ENCODE results near the gene PTPRM.

PTPRM gene

DNA sequence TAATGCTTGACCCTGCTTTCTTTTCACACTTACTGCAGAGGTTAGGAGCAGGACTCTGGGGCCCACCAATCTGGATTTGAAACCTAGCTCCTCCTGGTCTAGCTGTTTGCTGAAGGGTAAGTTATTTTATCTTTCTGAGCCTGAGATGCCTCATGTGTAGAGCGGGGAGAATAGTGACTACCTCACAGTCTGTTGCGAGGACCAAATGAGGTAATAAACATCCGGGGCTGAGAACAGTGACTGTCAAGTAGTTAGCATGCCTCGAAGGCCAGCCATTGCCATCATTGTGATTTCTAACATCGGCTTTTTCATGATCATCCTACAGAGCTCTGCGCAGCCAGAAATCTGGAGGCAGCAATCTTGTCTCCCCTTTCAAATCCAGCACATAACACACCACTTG is 32.9 kb downstream of the PTPRM start:
- DNase-seq (ENCODE audit: low read depth in 2 of 2), result no peak

DNA sequence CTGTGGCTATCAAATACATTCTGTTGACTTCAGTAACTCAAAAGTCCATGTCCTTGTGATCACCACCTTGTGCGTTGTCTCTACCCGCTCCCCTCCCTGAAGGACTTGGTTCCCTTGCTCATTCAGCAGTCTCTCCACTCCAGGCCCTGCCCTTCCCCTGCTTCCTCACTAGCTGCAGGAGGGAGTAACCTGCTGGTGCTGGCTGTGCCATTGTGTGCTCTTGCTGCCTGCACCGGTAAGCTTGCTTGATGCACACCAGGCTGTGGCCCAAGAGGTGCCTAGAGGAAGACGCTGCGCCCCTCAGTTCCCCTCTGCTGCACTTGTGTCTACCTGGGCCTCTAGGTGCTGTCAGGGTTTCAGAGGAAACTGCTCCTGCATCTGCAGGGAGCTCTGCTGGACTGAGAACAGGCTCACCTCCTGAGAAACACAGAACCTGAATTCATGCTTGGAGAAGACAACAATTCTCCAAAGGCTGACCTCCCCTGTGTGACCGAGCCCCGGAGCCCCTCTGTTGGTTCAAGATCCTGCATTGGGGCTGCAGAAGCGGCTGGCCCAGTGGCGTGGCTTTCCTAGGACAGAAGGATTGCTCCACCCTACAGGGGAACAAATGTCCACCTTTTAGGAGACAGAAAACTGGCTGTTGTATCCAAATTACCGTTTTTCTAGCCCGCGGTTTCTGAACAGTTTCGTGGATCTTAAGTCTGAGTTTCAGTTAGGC is 33.6 kb downstream of the PTPRM start:
- DNase-seq (ENCODE audit: low read depth in 2 of 2), result no peak

DNA sequence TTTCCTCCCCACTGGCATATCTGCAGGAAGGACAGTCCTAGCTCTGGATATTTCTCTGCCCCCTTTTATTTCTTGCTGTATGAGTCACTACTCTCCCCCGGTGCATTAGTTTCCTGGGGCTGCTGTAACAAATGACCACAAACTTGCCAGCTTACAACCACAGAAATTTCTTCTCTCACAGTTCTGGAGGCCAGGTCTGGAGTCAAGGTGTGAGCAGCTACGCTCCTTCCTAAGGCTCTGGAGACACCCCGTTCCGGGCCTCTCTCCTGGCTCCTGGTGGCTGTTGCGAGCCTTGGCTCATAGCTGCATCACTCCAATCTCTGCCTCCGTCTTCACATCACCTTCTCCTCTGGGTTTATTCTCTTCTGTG is 34.1 kb downstream of the PTPRM start:
- no peak for DNase-seq (ENCODE audit: low read depth in 2 of 2)

DNA sequence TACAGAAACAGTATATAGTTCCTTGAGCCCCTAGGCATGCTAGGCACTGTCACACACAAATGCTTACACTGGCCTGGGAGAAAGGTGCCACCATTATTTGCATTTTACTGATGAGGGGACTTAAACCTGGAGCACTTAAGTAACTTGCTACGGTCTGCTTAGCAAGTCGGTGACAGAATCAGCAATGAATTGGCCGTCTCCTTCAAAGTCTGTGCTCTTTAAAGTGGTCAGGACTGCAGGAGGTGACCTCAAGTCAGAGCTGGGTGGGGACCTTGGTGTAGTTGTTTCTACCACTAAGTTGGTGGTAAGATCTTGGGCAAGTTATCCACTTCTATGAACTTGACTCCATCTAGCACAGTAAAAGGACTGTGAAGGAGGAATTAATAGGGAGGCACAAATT is 34.8 kb downstream of the PTPRM start:
- DNase-seq (ENCODE audit: low read depth in 2 of 2), result no peak

DNA sequence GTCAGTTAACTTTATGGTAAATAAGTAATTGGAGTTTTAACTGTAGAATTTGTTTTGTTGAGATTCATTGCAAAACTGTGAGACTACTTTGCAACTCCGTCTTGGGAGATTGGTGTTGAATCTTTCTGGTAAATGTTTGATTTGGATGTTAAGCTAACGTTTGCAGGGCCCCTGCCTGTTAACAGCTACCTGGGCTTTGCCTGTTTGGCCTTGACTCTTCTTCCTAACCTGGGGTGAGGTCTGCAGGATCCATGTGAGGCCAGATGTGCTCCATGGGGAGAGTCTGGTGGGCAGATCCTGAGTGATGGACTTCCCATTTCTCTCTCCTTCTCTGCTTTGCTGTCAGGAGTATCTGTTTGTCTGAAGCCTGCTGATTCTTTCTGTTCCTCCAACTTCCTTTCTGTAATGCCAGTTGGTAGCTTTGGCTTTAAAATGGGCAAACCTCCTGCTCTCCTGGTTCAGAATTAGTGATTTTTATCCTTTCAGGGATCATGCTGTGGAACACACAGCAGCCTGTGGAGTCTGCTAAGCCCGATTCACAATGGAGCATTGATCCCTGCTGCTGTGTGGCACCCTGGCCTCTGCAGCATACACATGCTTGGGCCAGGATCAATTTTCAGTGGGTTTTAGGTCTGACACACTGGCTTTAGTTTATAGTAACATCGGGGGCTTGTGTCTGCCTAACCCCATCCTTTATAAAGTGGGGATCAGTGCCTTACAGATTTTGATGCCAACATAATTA is 36.3 kb downstream of the PTPRM start:
- DNase-seq (ENCODE audit: low read depth in 2 of 2), result no peak

DNA sequence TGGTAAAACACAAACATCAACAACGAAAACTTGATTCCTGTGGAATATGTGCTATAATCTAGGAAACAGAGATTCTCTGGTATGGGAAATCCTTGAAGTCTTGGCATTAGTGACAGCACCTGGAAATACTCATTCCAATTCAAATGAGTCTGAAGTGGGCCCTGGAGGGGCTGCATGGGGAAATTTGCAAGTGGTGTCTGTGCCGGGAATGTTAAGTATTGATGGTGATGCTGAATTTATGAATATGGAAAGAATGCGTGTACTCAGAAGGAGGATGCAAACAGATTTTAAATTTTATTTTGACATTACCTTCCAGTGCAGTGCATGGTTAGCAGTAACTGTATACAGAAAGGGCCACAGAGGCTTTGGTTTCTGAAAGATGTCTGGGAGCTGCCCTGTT is 37.2 kb downstream of the PTPRM start:
- DNase-seq (ENCODE audit: low read depth in 2 of 2), result no peak

DNA sequence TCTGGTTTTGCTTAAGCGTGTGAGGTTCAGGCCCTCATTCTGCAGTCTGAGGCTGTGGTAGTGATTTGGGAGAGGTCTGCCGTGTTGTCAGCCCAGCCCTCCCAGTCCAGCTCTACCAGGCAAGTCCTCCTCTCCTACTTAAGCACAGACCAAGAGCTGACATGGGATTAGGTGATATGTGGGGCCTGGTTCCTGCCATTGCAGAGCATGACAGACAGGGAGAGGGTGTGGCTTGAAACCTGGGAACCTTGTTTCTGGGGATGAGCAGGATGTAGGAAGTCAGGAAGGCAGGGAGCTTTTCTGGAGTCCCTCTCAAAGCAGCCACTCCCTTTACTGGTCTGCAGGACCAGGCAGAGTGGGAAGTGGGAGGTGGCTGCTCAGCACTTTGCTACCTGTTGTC is 38.6 kb downstream of the PTPRM start:
- DNase-seq (ENCODE audit: low read depth in 2 of 2), result no peak

DNA sequence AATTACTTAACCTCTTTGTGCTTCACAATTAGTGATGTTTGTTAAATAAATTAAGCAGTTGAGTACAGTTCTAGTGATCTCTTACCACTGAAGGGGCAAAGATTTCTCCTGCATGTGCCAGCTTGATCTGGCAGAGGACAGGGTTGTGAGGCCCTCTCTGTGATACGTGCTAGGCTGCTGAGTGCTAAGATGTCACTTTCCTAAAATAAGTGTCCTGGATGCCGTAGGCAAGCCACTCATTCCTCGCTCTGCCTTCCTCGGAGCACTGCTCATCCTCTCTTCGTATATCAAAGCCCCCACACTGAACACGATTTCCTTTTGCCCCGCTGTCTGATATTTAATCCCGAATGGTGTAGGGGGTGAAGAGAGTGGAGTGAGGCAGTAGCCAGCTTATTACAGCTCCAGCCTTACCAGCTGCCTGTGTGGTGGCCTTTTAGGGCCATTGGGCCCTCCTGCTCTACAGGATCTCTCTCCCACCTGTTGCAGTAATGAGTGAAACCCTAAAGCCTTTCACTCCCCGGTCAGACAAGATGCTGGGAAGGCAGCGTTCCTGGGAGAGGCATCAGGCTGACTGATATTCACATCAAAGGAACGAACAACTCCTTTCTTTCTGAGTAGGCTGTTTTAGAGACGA is 40.5 kb downstream of the PTPRM start:
- DNase-seq (ENCODE audit: low read depth in 2 of 2), result no peak

DNA sequence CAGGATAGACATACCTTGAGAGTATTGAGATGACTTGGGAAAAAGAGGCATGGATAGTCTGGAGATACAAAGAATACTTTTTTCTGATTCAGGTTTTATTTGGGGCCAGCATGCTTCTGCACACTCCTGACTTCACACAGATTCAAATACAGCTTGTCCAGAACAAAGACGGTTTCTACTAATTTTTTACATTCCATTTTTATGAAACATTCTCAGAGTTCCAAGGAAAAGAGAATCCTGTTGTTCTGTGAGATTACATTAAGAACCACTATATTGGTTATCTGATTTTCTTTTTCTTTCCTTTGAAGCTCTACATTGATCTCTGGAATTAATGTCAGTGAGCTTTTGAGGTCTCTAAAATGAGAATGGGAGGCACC is 41.0 kb downstream of the PTPRM start:
- no peak for DNase-seq (ENCODE audit: low read depth in 2 of 2)

DNA sequence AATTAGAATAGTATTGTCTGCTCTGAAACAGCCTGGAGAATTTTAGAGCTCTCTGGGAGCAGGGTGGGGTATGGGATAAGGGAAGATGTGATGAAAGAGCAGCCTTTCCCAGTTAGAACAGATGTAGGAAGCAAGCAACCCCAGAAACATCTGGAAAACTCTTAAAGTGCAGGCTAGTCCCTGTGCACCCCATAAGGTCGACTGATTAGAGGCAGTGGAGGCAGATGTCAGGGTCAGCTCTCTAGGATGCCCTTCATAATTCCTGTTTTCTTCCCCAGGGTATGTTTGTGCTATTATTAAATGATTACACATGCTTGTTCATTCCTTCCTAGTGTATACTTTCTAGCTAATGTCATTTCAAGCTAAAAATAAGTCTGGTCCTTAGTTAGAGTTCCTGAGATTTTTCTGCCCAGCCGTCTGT is 41.7 kb downstream of the PTPRM start:
- DNase-seq (ENCODE audit: low read depth in 2 of 2), result peak; percentile 53 to 56

DNA sequence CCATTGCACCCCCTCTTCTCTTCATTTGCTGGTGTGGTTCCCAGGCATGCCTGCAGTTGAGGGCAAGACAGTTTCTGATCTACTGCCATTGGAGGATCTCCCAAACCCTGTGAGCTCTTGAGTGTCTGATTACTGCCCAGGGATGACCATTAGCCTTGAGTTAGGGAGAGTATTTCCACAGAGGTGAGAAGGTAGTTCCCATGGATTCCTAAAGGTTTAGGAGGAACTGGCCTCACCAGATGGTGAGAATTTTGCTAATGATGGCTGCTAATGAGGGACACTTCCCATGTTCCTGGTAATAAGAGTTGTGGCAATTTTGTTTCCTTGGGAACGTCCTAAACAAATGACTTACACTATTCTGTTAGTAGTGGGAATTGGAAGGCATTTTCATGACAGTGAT is 42.5 kb downstream of the PTPRM start:
- DNase-seq (ENCODE audit: low read depth in 2 of 2), result no peak

DNA sequence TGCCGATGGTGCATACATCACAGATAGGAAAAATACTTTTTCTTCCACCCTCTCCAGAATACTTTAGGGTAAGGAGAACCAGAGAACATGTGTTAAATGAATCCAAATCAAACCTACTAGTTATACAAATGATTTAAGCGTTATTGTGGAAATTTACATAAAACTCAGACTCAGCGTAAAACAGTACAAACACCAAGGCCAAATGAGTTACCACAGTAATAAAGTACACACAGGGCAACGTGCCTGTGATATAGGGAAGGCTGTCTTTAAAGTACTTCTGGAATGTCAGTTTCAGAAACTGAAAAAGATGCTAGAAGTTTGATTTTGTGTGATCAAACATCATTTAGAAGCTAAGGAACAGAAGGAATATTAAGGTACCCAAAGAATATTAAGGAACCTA is 46.9 kb downstream of the PTPRM start:
- no peak for DNase-seq (ENCODE audit: low read depth in 2 of 2)

DNA sequence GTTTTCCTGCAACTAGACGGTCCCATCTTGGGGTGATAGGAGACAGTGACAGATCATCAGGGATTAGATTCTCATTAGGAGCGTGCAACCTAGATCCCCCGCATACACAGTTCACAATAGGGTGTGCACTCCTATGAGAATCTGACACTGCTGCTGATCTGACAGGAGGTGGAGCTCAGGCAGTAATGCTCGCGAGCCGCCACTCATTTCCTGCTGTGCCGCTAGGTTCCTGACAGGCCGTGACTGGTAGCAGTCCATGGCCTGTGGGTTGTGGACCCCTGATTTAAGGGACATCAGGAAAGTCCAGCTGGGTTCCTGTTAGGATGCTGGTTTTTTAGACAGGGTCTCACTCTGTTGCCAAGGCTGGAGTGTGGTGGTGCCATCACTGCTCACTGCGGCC is 48.7 kb downstream of the PTPRM start:
- no peak for DNase-seq (ENCODE audit: low read depth in 2 of 2)

DNA sequence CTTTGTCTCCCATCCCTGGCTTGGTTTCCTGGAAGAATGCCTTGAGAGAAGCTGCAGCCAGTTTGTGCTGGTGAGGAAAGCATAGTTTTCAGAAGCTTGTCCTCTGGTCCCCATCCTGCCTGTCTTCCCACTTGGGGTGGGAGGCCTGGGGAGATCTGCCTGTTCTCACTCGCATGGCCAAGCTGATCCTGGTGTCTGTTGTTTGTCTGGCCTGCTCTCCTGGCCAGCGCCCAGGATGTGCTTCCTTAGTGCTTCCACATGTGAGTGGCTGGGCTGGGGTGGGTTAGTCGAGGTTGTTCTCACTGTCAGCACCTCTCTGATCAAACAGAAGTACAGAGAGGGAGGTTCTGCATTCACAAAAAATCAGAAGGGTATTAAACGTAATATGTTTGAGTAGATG is 49.5 kb downstream of the PTPRM start:
- DNase-seq (ENCODE audit: low read depth in 2 of 2), result peak in 1 of 2 experiments; percentile 55

DNA sequence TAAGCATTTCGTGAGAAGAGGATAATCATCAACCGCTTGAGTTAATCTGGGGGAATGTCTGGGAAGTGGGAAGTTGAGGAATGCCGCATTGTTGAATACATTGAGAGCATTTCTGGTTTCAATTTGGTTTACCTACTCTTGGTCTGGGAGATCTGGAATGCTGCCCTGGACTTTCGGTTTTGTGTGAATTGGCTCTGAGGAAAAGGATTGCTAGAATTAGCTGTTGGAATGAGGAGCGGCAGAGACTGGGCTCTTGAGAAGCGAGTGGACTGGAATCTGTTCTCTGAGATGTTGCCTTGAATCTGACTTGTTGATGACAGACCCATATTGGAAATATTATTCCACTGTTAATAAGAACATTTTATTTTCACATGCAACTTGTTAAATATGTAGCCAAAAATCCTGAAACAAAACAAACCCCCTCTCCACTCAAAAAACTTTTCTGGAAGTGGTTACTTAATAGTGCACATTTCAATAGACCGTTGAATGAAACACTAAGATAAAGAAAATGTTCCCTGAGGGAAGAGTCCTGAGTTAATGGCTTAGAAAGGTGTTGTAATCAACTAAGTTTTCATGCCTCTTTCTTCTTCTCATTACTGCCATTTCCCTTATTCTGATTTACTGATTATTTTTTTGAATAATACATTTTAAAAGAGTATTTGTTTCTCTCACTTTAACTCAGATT is 50.8 kb downstream of the PTPRM start:
- DNase-seq (ENCODE audit: low read depth in 2 of 2), result peak; percentile 99

DNA sequence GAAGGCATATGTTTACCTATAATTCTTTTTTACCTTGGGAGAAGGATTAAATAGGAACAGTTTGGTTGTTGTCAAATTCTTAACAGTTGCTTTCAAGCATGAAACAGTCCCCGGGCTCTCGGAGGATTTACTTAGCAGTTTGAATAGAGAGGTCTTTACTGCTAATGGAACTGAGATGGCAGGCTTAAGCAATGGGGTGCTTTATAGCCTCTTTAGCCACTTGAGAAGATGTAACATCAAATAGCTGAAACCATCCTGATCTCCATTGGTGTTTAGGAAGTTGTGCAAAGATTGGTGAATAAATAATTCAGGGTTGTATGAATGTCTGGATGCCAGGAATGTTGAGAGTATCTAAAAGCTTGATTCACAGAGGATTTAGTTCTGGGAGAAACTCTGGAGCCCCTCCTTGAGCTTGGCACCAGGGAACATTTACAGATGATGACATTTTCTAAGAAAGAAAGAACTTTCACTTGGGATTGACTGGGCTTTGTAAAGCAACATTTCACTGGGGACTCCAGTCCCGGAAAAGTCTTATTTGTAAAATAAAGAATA is 51.9 kb downstream of the PTPRM start:
- DNase-seq (ENCODE audit: low read depth in 2 of 2), result no peak

DNA sequence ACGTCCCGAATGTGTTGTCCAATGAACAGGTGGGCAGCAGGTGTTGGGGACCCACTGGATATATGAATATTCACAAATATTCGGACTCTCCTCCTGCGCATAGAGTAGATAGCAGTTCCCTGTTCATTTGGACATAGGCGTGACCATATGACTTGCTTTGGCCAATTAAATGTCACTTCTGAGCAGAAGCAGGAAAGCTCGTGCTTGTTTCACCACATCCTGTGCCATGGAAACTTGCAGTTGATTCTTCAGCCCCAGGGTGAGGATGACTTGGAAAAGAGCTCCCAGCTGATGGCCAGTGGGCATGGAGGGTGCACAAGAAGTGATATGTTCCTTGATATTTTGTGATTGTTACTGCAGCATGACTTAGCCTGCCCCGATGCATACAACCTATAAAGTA is 52.6 kb downstream of the PTPRM start:
- DNase-seq (ENCODE audit: low read depth in 2 of 2), result no peak

DNA sequence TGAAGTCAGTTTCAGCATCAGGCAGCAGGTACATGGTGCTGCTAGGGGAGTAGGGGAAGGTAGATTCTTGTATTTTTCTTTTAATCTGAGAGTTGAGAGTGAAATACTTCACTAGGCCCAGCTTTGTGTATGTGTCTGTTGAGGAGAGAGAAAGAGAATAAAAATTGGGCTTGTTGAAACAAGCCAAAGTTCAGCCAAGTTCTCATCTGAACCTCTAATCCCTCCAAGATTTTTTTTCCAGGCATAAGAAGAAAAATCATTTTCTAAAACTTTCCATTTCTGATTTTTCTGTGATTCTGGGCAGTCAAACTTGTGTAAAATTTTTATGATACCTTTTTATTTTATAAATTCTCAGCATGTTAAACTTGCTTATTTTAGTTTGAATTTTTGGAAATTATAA is 55.6 kb downstream of the PTPRM start:
- DNase-seq (ENCODE audit: low read depth in 2 of 2), result no peak

DNA sequence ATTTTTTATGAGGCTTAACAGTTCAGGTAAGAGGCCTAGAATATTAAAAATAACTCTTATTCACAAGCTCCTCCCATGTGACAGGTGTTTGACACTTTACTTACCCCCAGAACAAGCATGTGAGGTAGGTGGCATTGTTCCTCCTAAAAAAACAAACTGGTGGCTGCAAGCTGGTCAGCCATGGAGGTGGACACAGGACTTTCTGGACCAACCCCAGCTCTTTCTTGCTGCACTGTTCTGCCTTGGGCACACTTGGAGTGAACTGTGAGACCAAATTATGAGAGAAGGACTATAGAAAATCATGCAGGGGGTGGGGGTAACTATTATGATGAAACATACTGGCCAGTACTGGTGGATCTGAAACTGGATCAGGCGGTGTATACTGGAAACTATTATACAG is 56.6 kb downstream of the PTPRM start:
- DNase-seq (ENCODE audit: low read depth in 2 of 2), result no peak

DNA sequence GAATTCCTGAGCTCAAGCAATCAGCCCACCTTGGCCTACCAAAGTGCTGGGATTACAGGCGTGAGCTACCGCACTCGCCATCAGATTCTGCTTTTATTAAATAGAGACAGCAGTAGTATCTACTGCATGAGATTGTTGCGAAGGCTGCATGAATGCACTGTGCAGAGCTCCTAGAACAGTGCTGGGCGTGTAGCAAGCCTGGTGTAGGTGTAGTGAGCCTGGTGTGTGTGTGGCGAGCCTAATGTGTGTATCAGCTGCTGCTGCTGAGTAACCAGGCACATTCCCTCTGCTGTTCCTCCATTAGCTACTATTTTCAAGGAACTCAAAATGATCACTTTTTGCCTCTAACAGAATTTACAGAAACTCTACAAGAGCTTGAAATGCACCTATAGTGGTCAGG is 57.6 kb downstream of the PTPRM start:
- DNase-seq (ENCODE audit: low read depth in 2 of 2), result no peak

DNA sequence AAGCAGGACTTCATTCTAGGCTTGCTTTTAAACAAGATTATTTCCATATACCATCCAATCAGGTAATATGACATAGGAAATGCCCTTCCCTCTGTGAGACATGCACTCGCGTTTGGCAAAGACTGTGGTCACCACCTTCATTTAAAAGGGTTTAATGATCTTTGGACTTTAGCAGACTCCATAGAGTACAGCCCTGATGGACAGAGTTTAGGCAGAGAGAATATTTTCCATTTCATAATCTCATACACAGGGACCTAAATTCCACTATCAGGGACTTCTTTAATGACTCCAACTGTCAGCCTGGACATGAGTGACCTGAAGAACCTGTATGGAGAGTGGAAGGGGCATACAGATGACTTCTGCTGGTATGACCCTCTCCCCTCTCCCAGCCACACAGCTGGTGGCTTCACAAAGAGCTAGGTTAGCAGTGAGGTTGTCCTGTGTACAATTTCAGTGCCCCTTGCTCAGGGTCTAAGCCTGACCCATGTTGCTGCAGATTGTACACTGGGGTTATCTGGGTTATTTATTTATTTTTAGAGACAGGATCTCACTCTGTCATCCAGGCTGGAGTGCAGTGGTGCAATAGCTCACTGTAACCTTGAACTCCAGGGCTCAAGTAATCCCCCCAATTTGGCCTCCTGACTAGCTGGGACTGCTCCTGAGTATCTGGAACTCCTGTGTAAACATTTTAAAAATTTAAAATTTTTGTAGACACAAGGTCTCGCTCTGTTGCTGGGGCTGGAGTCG is 59.2 kb downstream of the PTPRM start:
- DNase-seq (ENCODE audit: low read depth in 2 of 2), result no peak
